ENCODE data around the gene CCDC141.

CCDC141 gene

DNA sequence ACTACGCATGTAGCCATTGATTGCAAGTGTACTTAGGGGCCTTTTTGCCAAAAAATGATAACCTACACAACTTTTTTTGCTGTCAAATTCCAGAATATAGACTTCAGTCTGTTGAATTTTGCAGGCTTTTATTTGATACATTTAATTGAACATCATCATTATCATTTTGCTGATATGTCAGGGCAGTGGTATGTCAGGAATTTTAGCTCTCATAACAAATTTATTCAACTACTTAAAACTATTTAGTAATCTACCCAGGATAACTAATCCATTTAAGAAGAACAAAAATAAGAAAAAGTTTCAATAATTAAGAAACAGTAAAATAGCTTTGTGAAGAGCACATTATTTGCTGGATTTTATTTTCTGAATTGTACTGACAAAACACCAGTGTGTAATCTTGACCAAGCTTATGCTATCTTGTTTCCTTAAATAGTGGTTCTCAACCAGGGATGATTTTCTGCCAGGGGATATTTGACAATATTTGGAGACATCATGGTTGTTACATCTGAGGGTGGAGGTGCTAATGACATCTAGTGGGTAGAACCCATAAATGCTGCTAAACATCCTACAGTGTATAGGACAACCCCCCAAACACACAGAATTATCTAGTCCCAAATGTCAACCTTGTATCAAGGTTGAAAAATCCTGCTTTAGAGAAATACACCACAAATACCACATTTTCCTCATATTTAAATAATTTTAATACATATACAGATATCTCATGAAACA is 230.6 kb downstream of the CCDC141 start:
- no peak for DNase-seq

DNA sequence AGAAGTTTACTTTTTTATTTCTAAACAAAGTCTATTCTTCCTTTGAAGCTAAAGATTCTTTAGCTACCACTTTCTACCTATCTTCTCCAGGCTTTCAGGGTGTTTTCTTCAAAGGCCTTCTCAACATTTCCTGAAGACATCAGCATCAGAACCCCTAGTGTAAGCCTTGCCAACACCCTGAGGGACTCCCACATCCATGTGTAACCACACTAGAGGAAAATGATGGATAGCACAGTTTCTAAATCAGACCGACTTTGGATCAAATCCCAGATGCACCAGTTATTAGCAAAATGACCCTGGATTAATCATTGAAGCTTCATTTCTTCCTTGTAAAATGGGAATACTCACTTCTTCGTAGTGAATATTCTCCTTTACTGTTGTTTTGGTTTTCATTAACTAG is 238.0 kb downstream of the CCDC141 start:
- no peak for DNase-seq

- DNase-seq, result no peak
Observed at GRCh38 chr2:178811045-178811444, 238.9 kb downstream of the CCDC141 start.

GRCh38 chr2:178810422-178810821 is 239.5 kb downstream of the CCDC141 start:
- DNase-seq, result no peak

- DNase-seq, result no peak
Observed at GRCh38 chr2:178807227-178808008, 242.5 kb downstream of the CCDC141 start, which contains the start of gene TTN. TSS of gene TTN (minus strand) at chr2:178807423. CDS start at chr2:178804642, 2,781 bp downstream.

GRCh38 chr2:178806543-178806942 is 243.4 kb downstream of the CCDC141 start:
- DNase-seq, result no peak

DNA sequence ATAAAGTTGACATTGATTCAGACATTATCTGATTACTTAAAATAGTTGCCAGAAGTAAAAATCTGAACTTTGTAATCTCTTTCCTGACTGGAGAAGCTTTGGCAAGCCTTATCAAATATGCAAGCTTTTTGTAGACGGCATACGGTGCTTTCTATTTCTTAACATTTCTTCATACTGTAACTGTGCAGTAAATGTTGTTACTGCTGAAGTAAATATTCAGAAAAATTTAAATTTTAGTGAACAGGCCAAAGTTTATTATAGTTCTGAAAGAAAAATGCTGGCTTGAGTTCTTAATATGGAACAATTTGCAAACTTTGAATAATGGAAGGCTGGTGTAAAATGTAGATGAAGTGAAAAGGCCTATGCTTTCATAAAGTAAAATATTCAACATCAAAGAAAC is 244.5 kb downstream of the CCDC141 start:
- no peak for DNase-seq

DNA sequence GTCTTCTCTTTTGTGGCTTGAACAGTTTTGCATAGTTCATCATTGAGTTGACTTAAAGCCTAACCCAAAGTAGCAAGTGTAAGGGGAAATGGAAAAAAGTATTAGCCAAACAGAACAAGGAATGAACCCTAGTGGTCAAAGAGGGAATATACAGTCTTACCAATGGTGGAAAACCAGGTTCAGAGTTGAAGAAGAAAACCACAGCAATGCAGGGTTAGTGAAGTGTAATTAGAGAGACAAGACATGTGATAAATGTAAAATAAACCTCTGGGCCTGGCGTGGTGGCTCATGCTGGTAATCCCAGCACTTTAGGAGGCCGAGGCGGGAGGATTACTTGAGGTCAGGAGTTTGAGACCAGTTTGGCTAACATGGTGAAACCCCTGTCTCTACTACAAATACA is 245.1 kb downstream of the CCDC141 start:
- DNase-seq, result no peak

GRCh38 chr2:178800510-178800909 is 249.4 kb downstream of the CCDC141 start:
- no peak for DNase-seq

GRCh38 chr2:178799305-178799704 is 250.6 kb downstream of the CCDC141 start:
- DNase-seq, result no peak

DNA sequence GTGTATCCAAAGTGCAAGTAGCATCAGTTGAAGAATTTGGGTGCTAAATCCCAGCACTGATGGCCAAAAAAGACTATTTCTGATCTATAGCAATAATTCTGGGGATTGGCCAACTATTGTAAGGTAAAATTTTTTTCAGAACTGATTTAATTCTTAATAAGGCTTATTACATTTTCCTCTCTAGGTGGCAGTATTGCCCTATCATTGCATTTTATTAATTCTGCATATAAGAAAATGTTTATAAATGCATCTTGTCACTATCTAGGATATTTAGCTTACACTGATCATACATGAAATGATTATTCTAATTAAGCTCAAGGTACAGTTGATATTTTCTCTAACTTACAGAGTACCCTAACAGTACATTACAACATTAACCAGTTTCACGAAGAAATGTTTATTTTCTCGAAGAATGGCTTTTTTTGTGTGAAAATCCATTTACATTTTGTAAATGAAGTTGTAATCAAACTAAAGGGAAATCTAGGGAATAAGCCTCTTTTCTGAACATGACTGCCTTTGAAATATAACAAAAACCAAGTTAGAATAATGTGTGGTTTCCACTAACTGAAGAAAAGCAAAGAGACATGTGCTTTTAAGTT is 253.8 kb downstream of the CCDC141 start:
- DNase-seq, result no peak

DNA sequence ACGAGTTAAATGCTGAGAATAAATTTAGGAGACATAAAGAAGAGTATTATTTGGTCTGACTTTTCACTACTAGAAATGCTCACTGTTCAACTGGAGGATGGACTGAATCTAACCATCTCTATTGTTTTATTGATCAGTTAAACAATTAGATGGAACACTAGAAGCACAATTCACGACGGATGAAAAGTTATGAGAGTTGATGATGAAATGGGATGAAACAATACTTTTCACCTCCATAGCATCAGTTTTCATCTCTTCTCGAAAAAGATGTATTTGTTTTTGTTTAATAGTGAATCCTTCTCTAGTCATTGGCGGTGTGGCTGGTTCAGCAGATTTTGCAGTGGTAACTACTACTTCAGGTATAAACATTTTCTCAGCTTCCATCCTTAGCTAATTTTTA is 262.0 kb downstream of the CCDC141 start:
- DNase-seq, result no peak

- no peak for DNase-seq
Observed at GRCh38 chr2:178787155-178787554, 262.8 kb downstream of the CCDC141 start.

DNA sequence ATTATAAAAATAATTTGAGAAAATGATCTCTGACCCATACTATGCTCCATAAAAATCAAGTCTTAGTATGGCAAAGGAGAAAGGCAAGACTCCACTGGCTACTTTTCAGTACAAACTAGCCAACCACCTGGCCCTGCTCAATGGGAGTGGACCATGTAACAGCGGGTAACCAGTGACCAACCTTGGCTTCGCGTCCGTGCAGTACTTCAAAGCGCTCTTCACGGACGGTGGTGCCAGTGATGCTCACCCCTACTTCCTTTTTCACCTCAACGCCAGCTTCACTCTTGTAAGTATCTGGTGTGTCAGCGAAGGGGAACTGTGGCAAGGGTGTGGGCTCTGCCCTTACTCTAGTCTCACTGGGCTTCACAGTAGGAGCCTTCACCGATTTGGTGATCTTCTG is 266.0 kb downstream of the CCDC141 start:
- DNase-seq, result no peak

- no peak for DNase-seq
Observed at GRCh38 chr2:178782236-178782635, 267.7 kb downstream of the CCDC141 start.

Data from stimulated activated CD4-positive, alpha-beta T cell treated with anti-CD3 and anti-CD28 coated beads, Interleukin-2, amount 100 ng/mL, for 24 hours (primary cell).